Measurements from ENCODE around the gene RASD1. TPM values are rescaled to one million over a fixed set of nuclear protein-coding genes. Genes with fewer than 3 reads are reported as not detected.
"Not testable (repeated sequence)": the region's sequence is repeated elsewhere in the genome, so short reads cannot be mapped to it uniquely, and the experiment has no call there.

Gene RASD1
- total RNA-seq, 1 experiment from 2014 or later = not detected

GRCh38 chr17:17486416-17486815, 9.8 kb downstream of the RASD1 start:
- H3K9me3 ChIP-seq (replicated peaks); H3K27ac ChIP-seq; H3K27me3 ChIP-seq; H3K4me1 ChIP-seq; DNase-seq; H3K4me3 ChIP-seq: not testable (repeated sequence)
- H3K36me3 ChIP-seq = peaks cover 88% of the 10 kb centered on the region

GRCh38 chr17:17485420-17485819, 10.8 kb downstream of the RASD1 start:
- DNase-seq = no peak
- Histone ChIP-seq H3K4me1 (no peaks in the 10 kb centered on the region), H3K27ac (no peak overlapping the region), H3K4me3 (no peak overlapping the region), H3K27me3 (no peaks in the 10 kb centered on the region), H3K9me3 (replicated peaks) (no peaks in the 10 kb centered on the region), H3K36me3 (peaks cover 86% of the 10 kb centered on the region)

- no peak overlapping the region for H3K4me3 ChIP-seq
- H3K27me3 ChIP-seq = no peaks in the 10 kb centered on the region
- DNase-seq = no peak
- H3K9me3 ChIP-seq (replicated peaks) = no peaks in the 10 kb centered on the region
- no peak overlapping the region for H3K27ac ChIP-seq
- H3K4me1 ChIP-seq = no peaks in the 10 kb centered on the region
- peaks cover 81% of the 10 kb centered on the region for H3K36me3 ChIP-seq
These were observed 11.7 kb downstream of the RASD1 start for GRCh38 chr17:17484451-17484899.

- no peak overlapping the region for H3K27ac ChIP-seq
These were observed 14.3 kb downstream of the RASD1 start for GRCh38 chr17:17481860-17482259.

GRCh38 chr17:17480593-17481148, 15.5 kb downstream of the RASD1 start:
- Histone ChIP-seq H3K4me1 (peaks cover 14% of the 10 kb centered on the region), H3K4me3 (no peak overlapping the region), H3K9me3 (replicated peaks) (no peaks in the 10 kb centered on the region), H3K27ac (no peak overlapping the region), H3K36me3 (peaks cover 59% of the 10 kb centered on the region), H3K27me3 (no peaks in the 10 kb centered on the region)
- DNase-seq = no peak

More at GRCh38 chr17:17481860-17482259, 14.3 kb downstream of the RASD1 start:
- Histone ChIP-seq H3K4me1 (peaks cover 14% of the 10 kb centered on the region), H3K4me3 (no peak overlapping the region), H3K36me3 (peaks cover 66% of the 10 kb centered on the region), H3K9me3 (replicated peaks) (no peaks in the 10 kb centered on the region), H3K27me3 (no peaks in the 10 kb centered on the region)
- no peak for DNase-seq

GRCh38 chr17:17479209-17479608, 17.0 kb downstream of the RASD1 start:
- DNase-seq = no peak
- no peaks in the 10 kb centered on the region for H3K27me3 ChIP-seq
- no peaks in the 10 kb centered on the region for H3K9me3 ChIP-seq (replicated peaks)
- peaks cover 44% of the 10 kb centered on the region for H3K36me3 ChIP-seq
- H3K27ac ChIP-seq = no peak overlapping the region
- peaks cover 21% of the 10 kb centered on the region for H3K4me1 ChIP-seq
- H3K4me3 ChIP-seq = no peak overlapping the region

GRCh38 chr17:17476865-17477467, 19.2 kb downstream of the RASD1 start, which contains the start of gene MED9:
Gene MED9, plus strand, starts transcription at chr17:17477000. Its CDS starts 42 bp downstream, at chr17:17477042.
- peak; percentile 100 for DNase-seq
- Histone ChIP-seq H3K36me3 (peaks cover 24% of the 10 kb centered on the region), H3K27ac (peak within 1 kb of the TSS; percentile 87), H3K9me3 (replicated peaks) (no peaks in the 10 kb centered on the region), H3K4me3 (peak within 1 kb of the TSS; percentile 96), H3K4me1 (peaks cover 26% of the 10 kb centered on the region), H3K27me3 (no peaks in the 10 kb centered on the region)

- peak in 1 of 2 experiments; percentile 68 for DNase-seq
These were observed 21.9 kb downstream of the RASD1 start for GRCh38 chr17:17474341-17474740.

GRCh38 chr17:17472333-17472920, 23.8 kb downstream of the RASD1 start:
- H3K27ac ChIP-seq = no peak overlapping the region
- no peaks in the 10 kb centered on the region for H3K36me3 ChIP-seq
- H3K4me1 ChIP-seq = peaks cover 27% of the 10 kb centered on the region
- DNase-seq = peak in 1 of 2 experiments; percentile 53
- no peaks in the 10 kb centered on the region for H3K9me3 ChIP-seq (replicated peaks)
- H3K4me3 ChIP-seq = no peak overlapping the region
- H3K27me3 ChIP-seq = no peaks in the 10 kb centered on the region

More at GRCh38 chr17:17474341-17474740, 21.9 kb downstream of the RASD1 start:
- no peaks in the 10 kb centered on the region for H3K9me3 ChIP-seq (replicated peaks)
- H3K4me3 ChIP-seq = no peak overlapping the region
- H3K27me3 ChIP-seq = no peaks in the 10 kb centered on the region
- peaks cover 9% of the 10 kb centered on the region for H3K36me3 ChIP-seq
- H3K4me1 ChIP-seq = peaks cover 27% of the 10 kb centered on the region
- no peak overlapping the region for H3K27ac ChIP-seq

- no peak overlapping the region for H3K27ac ChIP-seq
- H3K27me3 ChIP-seq = no peaks in the 10 kb centered on the region
- H3K9me3 ChIP-seq (replicated peaks) = no peaks in the 10 kb centered on the region
- H3K36me3 ChIP-seq = no peaks in the 10 kb centered on the region
- H3K4me3 ChIP-seq = no peak overlapping the region
- DNase-seq = no peak
- peaks cover 45% of the 10 kb centered on the region for H3K4me1 ChIP-seq
These were observed 26.2 kb downstream of the RASD1 start for GRCh38 chr17:17469996-17470395.

GRCh38 chr17:17469358-17469757, 26.8 kb downstream of the RASD1 start:
- H3K4me3 ChIP-seq = no peak overlapping the region
- H3K4me1 ChIP-seq = peaks cover 40% of the 10 kb centered on the region
- no peak overlapping the region for H3K27ac ChIP-seq
- H3K27me3 ChIP-seq = no peaks in the 10 kb centered on the region
- no peaks in the 10 kb centered on the region for H3K9me3 ChIP-seq (replicated peaks)
- no peak for DNase-seq
- H3K36me3 ChIP-seq = no peaks in the 10 kb centered on the region

- Histone ChIP-seq H3K4me1 (peaks cover 37% of the 10 kb centered on the region), H3K4me3 (no peak overlapping the region), H3K9me3 (replicated peaks) (no peaks in the 10 kb centered on the region), H3K27me3 (no peaks in the 10 kb centered on the region), H3K27ac (no peak overlapping the region), H3K36me3 (no peaks in the 10 kb centered on the region)
- DNase-seq = peak in 1 of 2 experiments; percentile 61
These were observed 27.8 kb downstream of the RASD1 start for GRCh38 chr17:17468217-17469010.

- peak; percentile 65 to 80 for DNase-seq
- Histone ChIP-seq H3K4me1 (peaks cover 37% of the 10 kb centered on the region), H3K9me3 (replicated peaks) (no peaks in the 10 kb centered on the region), H3K36me3 (no peaks in the 10 kb centered on the region), H3K27ac (peak overlapping the region; percentile 37), H3K27me3 (no peaks in the 10 kb centered on the region), H3K4me3 (no peak overlapping the region)
These were observed 28.5 kb downstream of the RASD1 start for GRCh38 chr17:17467720-17468119.

GRCh38 chr17:17467016-17467415, 29.2 kb downstream of the RASD1 start:
- no peaks in the 10 kb centered on the region for H3K36me3 ChIP-seq
- H3K9me3 ChIP-seq (replicated peaks) = no peaks in the 10 kb centered on the region
- DNase-seq = peak; percentile 85 to 94
- H3K4me3 ChIP-seq = no peak overlapping the region
- H3K27ac ChIP-seq = peak overlapping the region; percentile 37
- no peaks in the 10 kb centered on the region for H3K27me3 ChIP-seq
- H3K4me1 ChIP-seq = peaks cover 41% of the 10 kb centered on the region

GRCh38 chr17:17466511-17466910, 29.7 kb downstream of the RASD1 start:
- H3K4me3 ChIP-seq = no peak overlapping the region
- H3K36me3 ChIP-seq = no peaks in the 10 kb centered on the region
- H3K27ac ChIP-seq = peak overlapping the region; percentile 37
- H3K27me3 ChIP-seq = no peaks in the 10 kb centered on the region
- H3K4me1 ChIP-seq = peaks cover 44% of the 10 kb centered on the region
- no peaks in the 10 kb centered on the region for H3K9me3 ChIP-seq (replicated peaks)
- DNase-seq = peak in 1 of 2 experiments; percentile 61

Data from SJCRH30 (cell line).